Stomach smooth muscle (tissue), 2 donors: Measurements from ENCODE around the gene PPM1H.
A peak's percentile ranks its signal among the peaks of the same experiment; 100 is the strongest.

Experiments
- H3K27ac ChIP-seq: one replicate; pipeline ENCODE4 v1.7.0; 2013; ENCODE audit warnings: mild to moderate bottlenecking, low read length, inconsistent platforms
- H3K27me3 ChIP-seq, 2 donors: one replicate each; pipeline ENCODE4 v1.7.0; 2013; ENCODE audit warnings: low read length in 2 of 2; ENCODE audit not compliant: insufficient read depth in 2 of 2, control insufficient read depth in 1 of 2
- H3K36me3 ChIP-seq, 2 donors: one replicate each; pipeline ENCODE4 v1.7.0; 2013; ENCODE audit warnings: low read length in 2 of 2; ENCODE audit not compliant: control insufficient read depth in 2 of 2, insufficient read depth in 2 of 2
- H3K4me1 ChIP-seq: one replicate; pipeline ENCODE4 v1.7.0; 2013; ENCODE audit warnings: low read length; ENCODE audit not compliant: control insufficient read depth, insufficient read depth
- H3K4me3 ChIP-seq, 2 donors: one replicate each; pipeline ENCODE4 v1.7.0; 2013; ENCODE audit warnings: low read length in 2 of 2
- H3K9ac ChIP-seq, 2 donors: one replicate each; pipeline ENCODE4 v1.7.0; 2013; ENCODE audit warnings: low read length in 2 of 2, mild to moderate bottlenecking in 1 of 2
- H3K9me3 ChIP-seq, 2 donors: one replicate each; pipeline ENCODE4 v1.7.0; 2013; ENCODE audit warnings: low read length in 2 of 2; ENCODE audit not compliant: control insufficient read depth in 2 of 2
- donor health status: healthy.
- donor health status: Pancreatic carcinoma.

PPM1H gene

DNA sequence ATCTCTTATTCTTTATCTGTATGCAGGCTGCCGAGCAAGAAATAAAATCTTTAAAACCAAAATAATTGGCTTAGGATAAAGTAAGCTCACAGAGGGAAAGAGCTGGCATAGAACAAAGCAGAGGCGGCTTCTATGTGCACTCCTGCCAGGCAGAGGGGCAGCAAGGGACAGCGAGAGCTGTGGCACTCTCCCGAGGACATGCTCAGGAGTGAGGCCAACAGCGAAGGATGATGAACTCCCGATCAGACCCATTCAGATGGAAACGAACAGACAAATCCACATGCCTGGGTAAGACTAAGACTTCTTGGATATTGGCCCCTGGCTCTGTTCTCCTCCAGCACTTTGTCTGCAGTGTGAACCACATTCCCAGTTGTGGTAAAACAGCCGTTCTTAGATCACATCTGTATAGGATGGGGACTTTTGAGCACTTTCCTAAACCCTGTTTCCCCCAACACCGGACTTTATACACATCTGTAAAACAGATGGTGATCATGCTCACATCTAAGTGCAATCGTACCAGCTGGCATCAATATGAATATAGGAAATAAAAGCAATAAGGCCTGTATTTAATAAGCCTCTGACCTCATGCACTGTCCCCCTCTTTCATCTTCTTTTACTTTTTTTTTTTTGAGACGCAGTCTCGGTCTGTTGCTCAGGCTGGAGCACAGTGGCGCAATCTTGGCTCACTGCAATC, 134.1 kb downstream of the PPM1H start:
- Histone ChIP-seq H3K9me3 (no peaks in the 10 kb centered on the region), H3K36me3 (no peaks in the 10 kb centered on the region), H3K9ac (no peak overlapping the region), H3K27ac (no peak overlapping the region), H3K4me1 (no peaks in the 10 kb centered on the region), H3K4me3 (no peak overlapping the region), H3K27me3 (no peaks in the 10 kb centered on the region)

DNA sequence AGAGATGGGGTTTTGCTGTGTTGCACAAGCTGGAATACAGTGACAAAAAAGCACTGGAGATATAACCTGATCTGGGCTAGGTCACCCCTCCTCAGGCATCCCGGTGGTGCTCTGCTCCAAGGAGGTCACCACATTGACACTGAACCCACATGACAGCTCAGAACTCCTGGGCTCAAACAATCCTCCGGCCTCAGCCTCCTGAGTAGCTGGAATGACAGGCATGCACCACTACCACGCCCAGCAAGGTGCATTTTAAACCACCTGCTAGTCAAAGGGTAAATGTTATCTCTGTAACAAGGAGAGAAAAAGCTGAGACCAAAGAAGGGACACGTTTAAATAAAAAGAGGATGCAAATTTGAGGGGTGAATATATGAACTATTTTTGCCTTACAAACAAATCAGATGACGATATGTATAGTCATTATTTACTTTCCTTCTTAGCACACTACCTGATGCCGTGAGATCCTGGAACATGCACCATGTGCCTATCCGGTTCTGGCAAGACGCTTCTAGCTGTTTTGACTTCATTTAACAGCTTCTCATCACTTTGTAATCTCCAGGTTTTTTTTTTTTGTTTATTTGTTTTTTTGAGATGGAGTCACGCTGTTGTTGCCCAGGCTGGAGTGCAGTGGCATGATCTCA, 135.1 kb downstream of the PPM1H start:
- no peaks in the 10 kb centered on the region for H3K36me3 ChIP-seq
- H3K4me3 ChIP-seq, result no peak overlapping the region
- H3K27ac ChIP-seq, result no peak overlapping the region
- H3K9ac ChIP-seq, result no peak overlapping the region
- no peaks in the 10 kb centered on the region for H3K9me3 ChIP-seq
- H3K4me1 ChIP-seq, result no peaks in the 10 kb centered on the region
- H3K27me3 ChIP-seq, result no peaks in the 10 kb centered on the region

DNA sequence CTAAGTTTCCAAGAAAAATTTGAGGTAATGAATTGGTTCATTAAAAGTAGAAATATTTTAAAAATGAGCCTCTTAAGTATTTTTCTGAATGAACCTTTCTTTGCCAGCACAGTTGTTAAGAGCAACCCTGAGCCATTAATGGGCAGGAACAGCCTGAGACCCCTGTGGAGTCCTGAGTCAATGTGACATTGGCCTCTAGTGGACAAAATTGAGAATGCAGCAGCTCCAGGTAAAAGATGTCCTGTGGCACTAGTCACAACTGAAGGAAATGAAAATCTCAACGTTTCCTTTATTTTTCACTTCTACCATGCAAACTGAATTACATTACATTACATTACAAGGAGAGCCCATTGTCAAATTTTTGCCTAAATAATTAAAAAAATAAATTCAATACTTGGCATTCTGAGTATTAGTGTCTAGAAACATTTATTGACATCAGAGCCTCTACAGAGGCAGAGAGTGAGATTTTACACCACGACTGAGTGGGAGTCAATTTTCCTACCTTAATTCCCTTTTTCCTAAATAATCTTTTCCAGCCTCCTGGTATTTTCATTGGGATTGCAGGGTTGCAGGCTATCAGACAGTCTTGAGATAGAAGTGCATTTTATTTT, 135.7 kb downstream of the PPM1H start:
- Histone ChIP-seq H3K4me3 (no peak overlapping the region), H3K9me3 (no peaks in the 10 kb centered on the region), H3K36me3 (no peaks in the 10 kb centered on the region), H3K27me3 (no peaks in the 10 kb centered on the region), H3K27ac (no peak overlapping the region), H3K4me1 (no peaks in the 10 kb centered on the region), H3K9ac (no peak overlapping the region)

DNA sequence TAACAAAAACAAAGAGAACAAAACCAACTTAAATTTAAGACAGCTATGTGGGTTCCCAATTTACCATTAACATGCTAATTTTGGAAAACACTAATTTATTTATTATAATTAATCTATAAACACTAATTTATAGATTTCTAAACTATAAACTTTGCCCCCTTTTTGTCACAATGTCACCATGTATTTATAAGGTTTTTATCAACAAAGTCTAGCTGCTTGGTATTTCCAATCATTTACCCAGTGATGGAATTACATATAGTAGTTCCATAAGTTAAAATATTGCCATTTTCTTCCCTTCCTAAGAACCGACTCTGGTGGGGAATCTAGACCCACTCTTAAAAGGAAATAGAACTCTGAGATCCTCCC, 140.7 kb downstream of the PPM1H start:
- H3K9me3 ChIP-seq, result no peaks in the 10 kb centered on the region
- no peaks in the 10 kb centered on the region for H3K27me3 ChIP-seq
- H3K4me3 ChIP-seq, result no peak overlapping the region
- H3K36me3 ChIP-seq, result no peaks in the 10 kb centered on the region
- no peak overlapping the region for H3K27ac ChIP-seq
- peak overlapping the region in 1 of 2 donors; percentile 6 for H3K9ac ChIP-seq
- H3K4me1 ChIP-seq, result peaks cover 2% of the 10 kb centered on the region

DNA sequence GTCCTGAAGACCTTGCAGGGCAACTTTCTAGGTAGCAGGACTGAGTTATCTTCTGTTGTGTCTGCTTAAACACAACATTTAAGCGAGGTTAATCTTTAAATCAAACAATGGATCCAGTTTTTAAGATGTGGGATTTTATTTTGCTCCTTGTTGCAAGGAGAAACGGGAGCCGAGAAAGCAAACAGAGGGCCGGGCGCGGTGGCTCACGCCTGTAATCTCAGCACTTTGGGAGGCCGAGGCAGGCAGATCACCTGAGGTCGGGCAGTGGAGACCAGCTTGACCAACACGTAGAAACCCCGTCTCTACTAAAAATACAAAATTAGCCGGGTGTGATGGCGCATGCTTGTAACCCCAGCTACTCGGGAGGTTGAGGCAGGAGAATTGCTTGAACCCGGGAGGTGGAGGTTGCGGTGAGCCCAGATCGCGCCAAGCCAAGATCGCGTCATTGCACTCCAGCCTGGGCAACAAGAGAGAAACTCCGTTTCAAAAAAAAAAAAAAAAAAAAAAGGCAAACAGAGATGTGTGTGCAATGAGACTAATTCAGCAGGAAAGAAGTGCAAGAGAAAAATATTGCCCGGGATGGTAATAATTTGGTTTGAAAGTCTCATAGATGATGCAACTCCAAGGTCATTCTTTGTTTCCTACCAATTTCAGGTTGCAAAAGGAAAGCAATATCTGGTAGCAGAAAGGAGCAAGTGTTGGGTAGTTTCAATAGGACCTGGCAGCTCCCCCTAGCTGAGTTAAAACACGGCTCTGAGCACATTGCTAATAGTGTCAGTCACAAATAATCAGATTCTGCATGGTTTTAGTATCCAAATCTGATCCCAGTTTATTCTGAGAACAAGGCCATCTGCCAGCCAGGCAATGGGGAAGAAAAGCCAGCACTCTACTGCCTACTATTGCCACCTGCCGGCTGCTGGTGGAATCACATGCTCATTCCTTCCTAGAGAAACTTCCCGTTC, 141.4 kb downstream of the PPM1H start:
- Histone ChIP-seq H3K9ac (no peak overlapping the region), H3K36me3 (no peaks in the 10 kb centered on the region), H3K27ac (no peak overlapping the region), H3K27me3 (no peaks in the 10 kb centered on the region), H3K4me3 (no peak overlapping the region), H3K9me3 (no peaks in the 10 kb centered on the region), H3K4me1 (peaks cover 2% of the 10 kb centered on the region)

DNA sequence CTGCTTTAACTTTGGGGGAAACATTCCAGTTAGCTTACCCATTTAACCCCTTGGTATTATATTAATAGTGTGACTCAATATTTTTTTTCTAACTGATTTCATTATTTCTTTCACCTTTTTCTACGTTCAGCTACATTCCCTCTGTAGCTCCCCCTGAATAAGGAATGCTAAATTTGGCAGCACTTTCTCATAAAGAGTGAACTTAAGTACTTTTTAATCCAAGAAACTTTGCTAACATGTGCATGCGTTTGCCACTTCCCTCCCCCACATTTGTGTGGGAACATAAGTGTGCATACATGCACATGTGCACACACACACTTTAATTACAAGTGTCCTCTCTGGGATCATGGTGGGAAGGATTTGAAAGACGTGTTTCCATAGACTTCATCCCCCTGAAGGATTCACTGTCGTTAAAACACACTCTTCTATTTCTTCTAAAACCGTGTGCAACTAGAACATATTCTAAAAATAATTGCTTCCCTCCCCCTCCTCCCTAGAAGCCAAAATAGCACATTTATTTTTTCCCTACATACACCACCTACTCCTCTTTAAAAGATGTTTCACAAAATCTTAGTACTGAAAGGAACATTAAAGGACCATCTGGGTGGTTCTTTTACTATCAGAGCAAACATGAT, 142.6 kb downstream of the PPM1H start:
- H3K9me3 ChIP-seq, result no peaks in the 10 kb centered on the region
- no peak overlapping the region for H3K4me3 ChIP-seq
- H3K4me1 ChIP-seq, result peaks cover 6% of the 10 kb centered on the region
- no peak overlapping the region for H3K9ac ChIP-seq
- no peak overlapping the region for H3K27ac ChIP-seq
- H3K36me3 ChIP-seq, result no peaks in the 10 kb centered on the region
- no peaks in the 10 kb centered on the region for H3K27me3 ChIP-seq

DNA sequence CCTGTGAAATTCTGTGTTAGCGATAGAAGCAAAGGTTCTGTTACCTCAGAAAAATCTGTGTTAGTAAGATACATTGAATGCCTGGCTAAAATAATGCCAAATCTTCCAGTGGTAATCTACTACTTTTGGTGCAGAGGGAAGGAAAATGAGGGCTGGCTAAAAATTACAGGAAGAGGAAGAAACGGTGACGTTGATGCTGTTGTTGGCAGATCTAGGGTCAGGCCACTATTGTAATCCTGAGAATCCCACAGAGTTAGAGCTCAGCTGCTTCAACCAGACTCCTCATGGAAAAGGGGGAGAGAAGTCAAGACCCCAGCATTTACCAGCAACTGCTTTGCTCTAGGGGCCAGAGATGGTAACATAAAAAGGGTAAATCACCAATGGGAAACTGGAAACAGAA, 145.1 kb downstream of the PPM1H start:
- Histone ChIP-seq H3K4me3 (no peak overlapping the region), H3K4me1 (peaks cover 6% of the 10 kb centered on the region), H3K36me3 (no peaks in the 10 kb centered on the region), H3K27me3 (no peaks in the 10 kb centered on the region), H3K9me3 (no peaks in the 10 kb centered on the region), H3K27ac (no peak overlapping the region), H3K9ac (no peak overlapping the region)

DNA sequence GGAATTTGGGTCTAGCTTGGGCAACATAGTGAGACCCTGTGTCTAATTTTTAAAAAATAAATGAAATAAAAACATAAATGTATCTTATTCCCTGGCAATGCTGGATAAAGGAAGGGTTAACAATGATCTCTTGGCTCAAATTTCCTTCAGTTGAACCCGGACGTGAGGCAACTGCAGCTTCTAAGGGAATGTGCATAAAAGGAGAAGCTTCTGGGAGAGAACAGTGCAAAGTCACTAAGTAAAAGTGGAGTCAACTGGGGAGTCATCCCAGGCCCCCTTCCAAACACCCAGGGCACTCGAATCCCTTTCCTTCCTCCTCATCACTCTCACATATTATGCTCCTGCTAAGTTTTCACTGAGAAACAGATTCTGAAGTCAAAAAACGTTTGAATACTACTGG, 147.3 kb downstream of the PPM1H start:
- H3K27ac ChIP-seq, result no peak overlapping the region
- H3K36me3 ChIP-seq, result no peaks in the 10 kb centered on the region
- peaks cover 3% of the 10 kb centered on the region for H3K4me1 ChIP-seq
- H3K27me3 ChIP-seq, result no peaks in the 10 kb centered on the region
- no peak overlapping the region for H3K4me3 ChIP-seq
- H3K9ac ChIP-seq, result no peak overlapping the region
- no peaks in the 10 kb centered on the region for H3K9me3 ChIP-seq

DNA sequence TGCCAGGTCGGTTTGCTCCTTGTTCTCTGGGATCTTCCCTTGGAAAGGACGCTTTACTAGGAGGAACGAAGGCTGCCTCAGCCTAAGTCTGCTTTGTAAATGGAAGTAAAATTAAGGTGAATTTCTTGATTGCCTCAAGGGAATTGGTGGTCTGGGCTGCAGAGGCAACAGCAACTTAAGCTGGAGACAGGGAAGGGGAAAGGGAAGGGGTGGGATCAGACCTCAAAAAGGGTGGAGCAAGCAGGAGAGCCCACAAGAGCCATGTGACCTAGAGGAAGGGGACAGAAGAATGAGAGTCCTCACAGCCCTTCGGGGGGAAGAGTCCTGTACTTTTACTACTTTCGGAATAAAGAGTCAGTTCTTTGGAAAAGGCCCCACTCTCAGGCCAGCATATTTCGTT, 147.9 kb downstream of the PPM1H start:
- no peaks in the 10 kb centered on the region for H3K36me3 ChIP-seq
- peaks cover 3% of the 10 kb centered on the region for H3K4me1 ChIP-seq
- no peaks in the 10 kb centered on the region for H3K27me3 ChIP-seq
- H3K27ac ChIP-seq, result no peak overlapping the region
- H3K4me3 ChIP-seq, result peak overlapping the region in 1 of 2 donors; percentile 8
- H3K9me3 ChIP-seq, result no peaks in the 10 kb centered on the region
- no peak overlapping the region for H3K9ac ChIP-seq

DNA sequence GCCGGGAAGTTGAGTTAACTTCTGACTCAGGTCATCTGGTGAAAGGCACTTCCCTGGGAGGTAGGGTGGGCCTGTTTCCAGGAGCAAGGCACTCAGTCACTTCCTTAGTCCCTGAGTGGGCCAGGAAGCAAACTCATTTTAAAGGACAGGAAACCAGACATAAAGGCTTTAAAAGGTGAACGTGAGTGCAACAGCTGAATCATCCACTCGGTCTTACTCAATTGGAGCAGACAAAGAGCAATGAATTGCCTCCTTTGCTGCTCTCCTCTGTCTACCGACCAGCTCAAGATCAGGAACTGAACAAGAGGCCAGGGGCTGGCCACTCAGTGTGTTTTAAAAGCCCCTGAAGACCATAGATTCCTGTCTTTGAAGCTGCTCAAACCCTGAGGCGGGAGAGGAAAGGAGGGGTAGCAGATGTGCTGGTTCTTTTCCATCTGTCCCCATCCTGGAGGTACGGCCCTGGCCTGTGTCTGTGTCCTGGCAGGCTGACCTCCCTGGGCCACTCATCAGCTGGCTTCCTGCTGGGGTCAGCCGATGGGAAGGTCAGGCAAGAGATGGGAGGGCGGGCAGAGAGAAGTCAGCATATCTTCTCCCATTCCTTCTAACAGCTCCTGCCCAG, 148.9 kb downstream of the PPM1H start:
- Histone ChIP-seq H3K4me3 (no peak overlapping the region), H3K9ac (no peak overlapping the region), H3K27ac (peak overlapping the region; percentile 11), H3K36me3 (no peaks in the 10 kb centered on the region), H3K9me3 (no peaks in the 10 kb centered on the region), H3K27me3 (no peaks in the 10 kb centered on the region), H3K4me1 (peaks cover 3% of the 10 kb centered on the region)
